ENCODE measurements around the gene C3orf18. TPM values are rescaled to one million over a fixed set of nuclear protein-coding genes. Genes with fewer than 3 reads are reported as not detected.

Gene C3orf18
- total RNA-seq, 1 experiment from 2014 or later = 10.1 TPM

Other genes starting within 250 kb of the C3orf18 start
- gene HYAL2, start 245.0 kb downstream of the C3orf18 start, total RNA-seq (2021; ENCODE audit: unreplicated experiment) = 42.2 TPM
- 34.0 TPM for gene TUSC2, start 239.5 kb downstream of the C3orf18 start, total RNA-seq (2021; ENCODE audit: unreplicated experiment)
- 29.6 TPM for gene RASSF1, start 226.9 kb downstream of the C3orf18 start, total RNA-seq (2021; ENCODE audit: unreplicated experiment)
- 3.3 TPM for gene ZMYND10, start 222.0 kb downstream of the C3orf18 start, total RNA-seq (2021; ENCODE audit: unreplicated experiment)
- 35.4 TPM for gene NPRL2, start 217.0 kb downstream of the C3orf18 start, total RNA-seq (2021; ENCODE audit: unreplicated experiment)
- gene CYB561D2, start 216.9 kb downstream of the C3orf18 start, total RNA-seq (2021; ENCODE audit: unreplicated experiment) = 9.5 TPM
- 24.6 TPM for gene TMEM115, start 208.2 kb downstream of the C3orf18 start, total RNA-seq (2021; ENCODE audit: unreplicated experiment)
- 10.2 TPM for gene CACNA2D2, start 64.1 kb downstream of the C3orf18 start, total RNA-seq (2021; ENCODE audit: unreplicated experiment)
- 20.5 TPM for gene HEMK1, start 1.8 kb upstream of the C3orf18 start, total RNA-seq (2021; ENCODE audit: unreplicated experiment)
- 4.5 TPM for gene CISH, start 44.0 kb upstream of the C3orf18 start, total RNA-seq (2021; ENCODE audit: unreplicated experiment)
- gene MAPKAPK3, start 49.4 kb upstream of the C3orf18 start, total RNA-seq (2021; ENCODE audit: unreplicated experiment) = 87.3 TPM
- 4.2 TPM for gene DOCK3, start 107.2 kb upstream of the C3orf18 start, total RNA-seq (2021; ENCODE audit: unreplicated experiment)